Endothelial cell of umbilical vein (primary cell): ENCODE data around the gene PEX5L.

ENCODE experiments used
- CTCF ChIP-seq, 2 donors: IDR thresholded peaks; 1 replicate in 1 of 2; 2 replicates in 1 of 2; pipeline ENCODE4 v1.5.1; 2011; ENCODE audit warnings: low read length in 2 of 2, mild to moderate bottlenecking in 2 of 2, moderate library complexity in 2 of 2, control low read depth in 1 of 2, inconsistent platforms in 1 of 2, low read depth in 1 of 2; ENCODE audit not compliant: insufficient read depth in 1 of 2; ENCODE audit errors: extremely low read depth in 1 of 2
- EZH2 ChIP-seq: IDR thresholded peaks from 2 replicates; pipeline ENCODE4 v1.6.1; 2012; ENCODE audit warnings: borderline replicate concordance, low read depth, mild to moderate bottlenecking, moderate library complexity, low read length, inconsistent platforms; ENCODE audit not compliant: severe bottlenecking
- GATA2 ChIP-seq: IDR thresholded peaks from 2 replicates; pipeline ENCODE4 v1.7.0; 2011; ENCODE audit warnings: low read depth, mild to moderate bottlenecking, moderate library complexity, mixed read lengths, low read length; ENCODE audit not compliant: insufficient read length, insufficient read depth
- JUN ChIP-seq: IDR thresholded peaks from 2 replicates; pipeline ENCODE4 v1.6.1; 2011; ENCODE audit warnings: borderline replicate concordance, low read depth; ENCODE audit not compliant: insufficient read length, insufficient read depth
- MYC ChIP-seq: IDR thresholded peaks from one replicate; pipeline ENCODE4 v1.6.1; 2011; ENCODE audit warnings: mild to moderate bottlenecking, low read depth, low read length
- POLR2A ChIP-seq: IDR thresholded peaks from 2 replicates; pipeline ENCODE4 v1.6.1; 2012; ENCODE audit warnings: low read depth, mild to moderate bottlenecking, control low read depth, low read length
- POLR2AphosphoS5 ChIP-seq: IDR thresholded peaks from 2 replicates; pipeline ENCODE4 v1.6.1; 2012; ENCODE audit warnings: low read depth, mild to moderate bottlenecking, control low read depth, low read length, moderate library complexity; ENCODE audit not compliant: insufficient read depth
- TF ChIP-seq, protein P1 (sequence below): IDR thresholded peaks from 2 replicates; pipeline ENCODE4 v1.6.1; 2011; ENCODE audit not compliant: insufficient read depth, insufficient read length

- no peak for TF ChIP-seq CTCF (IDR thresholded peaks at IDR 0.05; ENCODE audit: extremely low read depth in 1 of 2, insufficient read depth in 1 of 2, low read depth in 1 of 2, low read length in 2 of 2)
- TF ChIP-seq POLR2A: no peak
- no peak for TF ChIP-seq POLR2AphosphoS5
- TF ChIP-seq, protein P1, sequence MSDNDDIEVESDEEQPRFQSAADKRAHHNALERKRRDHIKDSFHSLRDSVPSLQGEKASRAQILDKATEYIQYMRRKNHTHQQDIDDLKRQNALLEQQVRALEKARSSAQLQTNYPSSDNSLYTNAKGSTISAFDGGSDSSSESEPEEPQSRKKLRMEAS: no peak
- TF ChIP-seq MYC: no peak
- TF ChIP-seq JUN: no peak
- no peak for TF ChIP-seq EZH2
- TF ChIP-seq GATA2: no peak
These were observed 154.4 kb downstream of the PEX5L start for GRCh38 chr3:179882292-179882691.
